ENCODE results near the gene PPIL1. TPM values are rescaled to one million over a fixed set of nuclear protein-coding genes. Genes with fewer than 3 reads are reported as not detected.

Gene PPIL1
- total and polyA plus RNA-seq, 2 of the 4 experiments (the other 2 are of a cell fraction) = 28.4 to 58.4 TPM

DNA sequence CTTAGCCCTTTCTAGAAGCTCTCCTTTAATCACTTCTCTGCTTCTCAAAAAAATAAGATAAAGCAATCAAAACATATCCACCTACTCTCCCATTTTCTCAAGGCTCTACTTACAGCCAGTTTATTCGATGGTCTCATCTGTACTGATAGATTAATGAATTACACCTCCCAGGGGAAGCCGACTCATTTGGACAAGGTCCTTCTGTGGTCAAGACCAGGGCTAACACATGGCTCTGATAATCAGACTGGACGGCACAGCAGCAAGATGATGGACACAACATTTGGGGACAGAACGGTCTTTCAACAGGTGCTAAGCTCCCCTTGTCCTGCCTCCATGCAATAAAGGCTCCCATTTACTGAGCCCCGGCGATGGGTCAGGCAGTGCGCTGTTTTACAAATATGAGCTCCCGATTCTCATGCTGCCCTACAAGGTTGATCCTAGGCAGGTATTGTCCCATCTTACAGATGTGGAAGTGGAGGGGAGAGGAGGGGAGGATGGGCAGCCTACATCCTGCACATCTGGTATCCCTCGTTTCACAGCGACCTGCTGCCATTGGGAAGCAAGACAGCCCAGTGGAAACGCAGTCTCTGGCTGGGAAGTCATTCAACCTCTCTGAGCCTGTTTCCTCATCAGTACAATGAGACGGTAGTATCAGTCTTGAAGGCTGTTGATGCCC is 51.0 kb downstream of the PPIL1 start:
- H3K27me3 ChIP-seq (ENCODE audit: control insufficient read depth, insufficient read depth, low read length) = peaks cover 3% of the 10 kb centered on the region; the same call in 1 of the 2 replicates
- H2BK5ac ChIP-seq (ENCODE audit: low read depth, low read length, poor library complexity, severe bottlenecking) = no peak overlapping the region
- ChIA-PET POLR2A (ENCODE audit: unreplicated experiment) (no interaction called here), CTCF (no interaction called here)
- no peak overlapping the region for H2AK9ac ChIP-seq (replicated peaks; ENCODE audit: low read depth, low read length, poor library complexity)
- in situ Hi-C loops (cut with MboI; ENCODE audit: low sequenced_read_pairs) = no loop called here
- H3K4me3 ChIP-seq (ENCODE audit: insufficient read depth, low read depth, low read length) = no peak overlapping the region
- intact Hi-C loops (cut with micrococcal nuclease) = no loop called here
- H3K14ac ChIP-seq (replicated peaks; ENCODE audit: low read depth, low read length) = no peak overlapping the region
- no peak overlapping the region for H3K4me2 ChIP-seq (ENCODE audit: low read depth, low read length)
- H3K18ac ChIP-seq (ENCODE audit: low read depth, low read length) = no peak overlapping the region
- WGBS, 2 experiments (ENCODE audit: extremely low coverage in 2 of 2, insufficient read length in 1 of 2) = 77% methylated on average over 6 of the region's 12 CpGs; no CpG with 5 or more reads in 1 of the 2 experiments
- no peaks in the 10 kb centered on the region for H3K9me3 ChIP-seq (ENCODE audit: control insufficient read depth, insufficient read depth, low read length)
- H3K79me1 ChIP-seq (ENCODE audit: low read depth in 1 of 2, low read length in 2 of 2) = no peaks in the 10 kb centered on the region
- TF ChIP-seq FOS (IDR thresholded peaks at IDR 0.05; ENCODE audit: low read depth, low read length) (no peak), MXI1 (IDR thresholded peaks at IDR 0.05; ENCODE audit: borderline replicate concordance, low read depth, low read length) (no peak), POLR2A (IDR thresholded peaks at IDR 0.05; ENCODE audit: low read depth, low read length) (no peak), NFE2L2 (IDR thresholded peaks at IDR 0.05; ENCODE audit: low read depth, low read length) (no peak), CEBPB (IDR thresholded peaks at IDR 0.05; ENCODE audit: low read depth, low read length) (no peak), SMC3 (IDR thresholded peaks at IDR 0.05; ENCODE audit: low read depth, low read length) (no peak), RFX5 (IDR thresholded peaks at IDR 0.05; ENCODE audit: low read depth, low read length) (no peak), RCOR1 (IDR thresholded peaks at IDR 0.05; ENCODE audit: insufficient replicate concordance, low read length) (no peak), CHD1 (IDR thresholded peaks at IDR 0.05; ENCODE audit: low read depth, low read length) (no peak), MAFK (IDR thresholded peaks at IDR 0.05; ENCODE audit: low read depth, low read length) (no peak), RAD21 (IDR thresholded peaks at IDR 0.05; ENCODE audit: low read length) (no peak), BHLHE40 (IDR thresholded peaks at IDR 0.05; ENCODE audit: low read depth, low read length) (no peak), MAZ (IDR thresholded peaks at IDR 0.05; ENCODE audit: borderline replicate concordance, low read depth, low read length) (no peak)
- TF ChIP-seq, protein P1, sequence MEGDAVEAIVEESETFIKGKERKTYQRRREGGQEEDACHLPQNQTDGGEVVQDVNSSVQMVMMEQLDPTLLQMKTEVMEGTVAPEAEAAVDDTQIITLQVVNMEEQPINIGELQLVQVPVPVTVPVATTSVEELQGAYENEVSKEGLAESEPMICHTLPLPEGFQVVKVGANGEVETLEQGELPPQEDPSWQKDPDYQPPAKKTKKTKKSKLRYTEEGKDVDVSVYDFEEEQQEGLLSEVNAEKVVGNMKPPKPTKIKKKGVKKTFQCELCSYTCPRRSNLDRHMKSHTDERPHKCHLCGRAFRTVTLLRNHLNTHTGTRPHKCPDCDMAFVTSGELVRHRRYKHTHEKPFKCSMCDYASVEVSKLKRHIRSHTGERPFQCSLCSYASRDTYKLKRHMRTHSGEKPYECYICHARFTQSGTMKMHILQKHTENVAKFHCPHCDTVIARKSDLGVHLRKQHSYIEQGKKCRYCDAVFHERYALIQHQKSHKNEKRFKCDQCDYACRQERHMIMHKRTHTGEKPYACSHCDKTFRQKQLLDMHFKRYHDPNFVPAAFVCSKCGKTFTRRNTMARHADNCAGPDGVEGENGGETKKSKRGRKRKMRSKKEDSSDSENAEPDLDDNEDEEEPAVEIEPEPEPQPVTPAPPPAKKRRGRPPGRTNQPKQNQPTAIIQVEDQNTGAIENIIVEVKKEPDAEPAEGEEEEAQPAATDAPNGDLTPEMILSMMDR (conservative IDR thresholded peaks at IDR 0.05; ENCODE audit: low read depth, low read length) = no peak
- TF ChIP-seq, protein P2, sequence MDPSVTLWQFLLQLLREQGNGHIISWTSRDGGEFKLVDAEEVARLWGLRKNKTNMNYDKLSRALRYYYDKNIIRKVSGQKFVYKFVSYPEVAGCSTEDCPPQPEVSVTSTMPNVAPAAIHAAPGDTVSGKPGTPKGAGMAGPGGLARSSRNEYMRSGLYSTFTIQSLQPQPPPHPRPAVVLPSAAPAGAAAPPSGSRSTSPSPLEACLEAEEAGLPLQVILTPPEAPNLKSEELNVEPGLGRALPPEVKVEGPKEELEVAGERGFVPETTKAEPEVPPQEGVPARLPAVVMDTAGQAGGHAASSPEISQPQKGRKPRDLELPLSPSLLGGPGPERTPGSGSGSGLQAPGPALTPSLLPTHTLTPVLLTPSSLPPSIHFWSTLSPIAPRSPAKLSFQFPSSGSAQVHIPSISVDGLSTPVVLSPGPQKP (IDR thresholded peaks at IDR 0.05; ENCODE audit: borderline replicate concordance, low read depth, low read length) = no peak
- TF ChIP-seq, protein P3, sequence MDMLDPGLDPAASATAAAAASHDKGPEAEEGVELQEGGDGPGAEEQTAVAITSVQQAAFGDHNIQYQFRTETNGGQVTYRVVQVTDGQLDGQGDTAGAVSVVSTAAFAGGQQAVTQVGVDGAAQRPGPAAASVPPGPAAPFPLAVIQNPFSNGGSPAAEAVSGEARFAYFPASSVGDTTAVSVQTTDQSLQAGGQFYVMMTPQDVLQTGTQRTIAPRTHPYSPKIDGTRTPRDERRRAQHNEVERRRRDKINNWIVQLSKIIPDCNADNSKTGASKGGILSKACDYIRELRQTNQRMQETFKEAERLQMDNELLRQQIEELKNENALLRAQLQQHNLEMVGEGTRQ (IDR thresholded peaks at IDR 0.05; ENCODE audit: low read depth, low read length) = no peak
- no peak overlapping the region for H3K4ac ChIP-seq (ENCODE audit: low read depth, low read length)
- dilution Hi-C loops (cut with HindIII; ENCODE audit: low sequenced_read_pairs, unreplicated experiment) = no loop called here
- no peak overlapping the region for H2AK5ac ChIP-seq (ENCODE audit: low read depth, low read length)
- H4K5ac ChIP-seq (ENCODE audit: low read depth, low read length) = no peak overlapping the region
- H3K27ac ChIP-seq (ENCODE audit: insufficient read depth, low read length) = no peak overlapping the region
- no peak overlapping the region for H3K9ac ChIP-seq (ENCODE audit: low read depth, low read length)
- no peak overlapping the region for H4K8ac ChIP-seq (ENCODE audit: low read depth in 2 of 2, low read length in 2 of 2)
- ATAC-seq (ENCODE audit: low read depth) (no peak), DNase-seq (no peak)
- H4K91ac ChIP-seq (ENCODE audit: insufficient read depth, low read depth, low read length) = no peak overlapping the region
- H3K4me1 ChIP-seq (ENCODE audit: control insufficient read depth, insufficient read depth, low read length) = peaks cover 9% of the 10 kb centered on the region
- H3K36me3 ChIP-seq (ENCODE audit: control insufficient read depth, insufficient read depth, low read length) = no peaks in the 10 kb centered on the region
- BruUV-seq (replicated peaks) = no TSS peak
- no peak overlapping the region for H3K56ac ChIP-seq (ENCODE audit: extremely low read depth, insufficient read depth, low read length)
- H3K23ac ChIP-seq (ENCODE audit: low read depth, low read length) = no peak overlapping the region
- peaks cover 5% of the 10 kb centered on the region; the same call in 1 of the 2 replicates for H3K9me1 ChIP-seq (ENCODE audit: insufficient read depth, low read length)
- H2BK15ac ChIP-seq (ENCODE audit: low read depth, low read length) = no peak overlapping the region
- no peak overlapping the region for H2AFZ ChIP-seq (replicated peaks; ENCODE audit: low read length, poor library complexity)
- H2BK120ac ChIP-seq (ENCODE audit: low read depth, low read length) = no peak overlapping the region
- H4K20me1 ChIP-seq (ENCODE audit: insufficient read depth, low read length) = no peaks in the 10 kb centered on the region
- no peak overlapping the region for H2BK20ac ChIP-seq (ENCODE audit: low read depth, low read length)

All from IMR-90 (cell line).